Sigmoid colon (tissue), 4 donors: Measurements from ENCODE around the gene CPXM2.

ENCODE experiments used
- EP300 ChIP-seq, 4 donors: sonication (generic); formaldehyde crosslinking; IDR thresholded peaks; one replicate each; pipeline ENCODE4 v1.6.1; 2017; ENCODE audit warnings: antibody characterized with exemption in 4 of 4
- POLR2A ChIP-seq, 2 donors: fragments of 450-650 bp; IDR thresholded peaks; one replicate each; pipeline ENCODE4 v1.6.1; 2016; ENCODE audit warnings: antibody characterized with exemption in 2 of 2, mild to moderate bottlenecking in 2 of 2, moderate library complexity in 2 of 2
- POLR2AphosphoS5 ChIP-seq, 4 donors: sonication (generic); formaldehyde crosslinking; IDR thresholded peaks; one replicate each; pipeline ENCODE4 v1.6.1; 2017; ENCODE audit warnings: antibody characterized with exemption in 4 of 4
- TF ChIP-seq, protein P1 (sequence below), 4 experiments: fragments of 450-650 bp in 3 of 4; fragments of 200-600 bp in 1 of 4; IDR thresholded peaks; one replicate each; pipeline ENCODE4 v1.5.1; 2016 to 2019; ENCODE audit warnings: antibody characterized with exemption in 4 of 4, mild to moderate bottlenecking in 3 of 4, moderate library complexity in 2 of 4

DNA sequence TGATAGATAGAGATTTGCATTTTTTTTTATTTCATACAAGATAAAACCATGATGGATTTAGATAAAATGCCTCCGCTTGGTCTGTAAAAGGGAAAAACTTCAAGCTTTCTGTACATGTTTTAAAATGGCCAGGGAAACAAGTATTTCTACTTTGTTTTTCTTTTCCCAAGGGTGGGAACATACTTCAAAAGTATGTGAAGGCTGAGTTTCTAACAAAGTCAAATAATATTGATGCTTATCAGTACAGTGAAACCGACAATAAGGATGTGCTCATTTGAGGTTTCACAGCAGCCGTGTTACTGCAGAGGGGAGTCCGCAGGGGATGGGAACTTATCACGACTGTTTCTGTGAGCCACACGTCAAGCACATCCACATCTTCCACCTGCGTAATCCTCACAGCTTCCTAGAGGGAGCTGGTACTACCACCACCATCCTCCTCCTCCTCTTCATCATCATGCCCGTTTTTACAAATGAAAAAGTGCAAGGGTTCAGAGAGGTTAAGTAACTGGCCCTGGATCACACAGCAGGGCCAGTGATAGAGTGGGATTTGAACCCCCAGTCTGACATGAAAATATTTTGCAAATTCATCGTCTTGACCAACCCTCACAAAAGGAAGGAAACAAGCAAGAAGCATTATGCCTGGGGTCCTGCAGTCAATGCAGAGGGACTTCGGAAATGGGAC lies 131.1 kb downstream of the CPXM2 start:
- TF ChIP-seq, protein P1, sequence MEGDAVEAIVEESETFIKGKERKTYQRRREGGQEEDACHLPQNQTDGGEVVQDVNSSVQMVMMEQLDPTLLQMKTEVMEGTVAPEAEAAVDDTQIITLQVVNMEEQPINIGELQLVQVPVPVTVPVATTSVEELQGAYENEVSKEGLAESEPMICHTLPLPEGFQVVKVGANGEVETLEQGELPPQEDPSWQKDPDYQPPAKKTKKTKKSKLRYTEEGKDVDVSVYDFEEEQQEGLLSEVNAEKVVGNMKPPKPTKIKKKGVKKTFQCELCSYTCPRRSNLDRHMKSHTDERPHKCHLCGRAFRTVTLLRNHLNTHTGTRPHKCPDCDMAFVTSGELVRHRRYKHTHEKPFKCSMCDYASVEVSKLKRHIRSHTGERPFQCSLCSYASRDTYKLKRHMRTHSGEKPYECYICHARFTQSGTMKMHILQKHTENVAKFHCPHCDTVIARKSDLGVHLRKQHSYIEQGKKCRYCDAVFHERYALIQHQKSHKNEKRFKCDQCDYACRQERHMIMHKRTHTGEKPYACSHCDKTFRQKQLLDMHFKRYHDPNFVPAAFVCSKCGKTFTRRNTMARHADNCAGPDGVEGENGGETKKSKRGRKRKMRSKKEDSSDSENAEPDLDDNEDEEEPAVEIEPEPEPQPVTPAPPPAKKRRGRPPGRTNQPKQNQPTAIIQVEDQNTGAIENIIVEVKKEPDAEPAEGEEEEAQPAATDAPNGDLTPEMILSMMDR (IDR thresholded peaks at IDR 0.05) = no peak
- TF ChIP-seq EP300 (IDR thresholded peaks at IDR 0.05) (no peak), POLR2AphosphoS5 (IDR thresholded peaks at IDR 0.05) (no peak), POLR2A (IDR thresholded peaks at IDR 0.05) (no peak)
